Motor neuron (in vitro differentiated cells): ENCODE data around the gene BPIFB3. TPM values are rescaled to one million over a fixed set of nuclear protein-coding genes. Genes with fewer than 3 reads are reported as not detected.

ENCODE experiments used
- ATAC-seq, 8 experiments: fragments of 200-7000 bp; cut with Tn5 transposase; replicated peaks in 6 of 8; 2 replicates each; pipeline ENCODE4 v1.8.0; 2021; ENCODE audit warnings: mild to moderate bottlenecking in 8 of 8, moderate library complexity in 8 of 8
- H3K27ac ChIP-seq, 2 donors: fragments of 250-450 bp; sonication (Bioruptor Pico); 2 replicates each; pipeline ENCODE4 v1.9.0; 2021; ENCODE audit warnings: antibody characterized with exemption in 2 of 2, mild to moderate bottlenecking in 2 of 2, moderate library complexity in 1 of 2
- H3K4me1 ChIP-seq, 2 donors: fragments of 250-450 bp; sonication (Bioruptor Pico); replicated peaks in 1 of 2; 2 replicates each; pipeline ENCODE4 v1.6.1; 2021; ENCODE audit warnings: antibody characterized with exemption in 2 of 2, mild to moderate bottlenecking in 2 of 2, moderate library complexity in 1 of 2
- H3K4me3 ChIP-seq, 5 donors: fragments of 250-450 bp; sonication (Bioruptor Pico); 2 replicates each; pipeline ENCODE4 v1.9.0; 2021; ENCODE audit warnings: antibody characterized with exemption in 5 of 5, mild to moderate bottlenecking in 5 of 5, moderate library complexity in 4 of 5
- WGBS, 10 experiments: fragments of 450-650 bp; shearing (Covaris generic); methylation state at CpG; one replicate each; pipeline ENCODE4 v1.0.0; 2022; 5-methylcytosine and 5-hydroxymethylcytosine counted together
- in situ Hi-C, 9 experiments: fragments of 400-800 bp; cut with MboI; loops; one replicate each; pipeline ENCODE4 v1.15.0; 2021; ENCODE audit warnings: low sequenced_read_pairs in 9 of 9, low pct_unique_long_range_greater_than_20kb in 2 of 9; ENCODE audit not compliant: unreplicated experiment in 9 of 9
- total RNA-seq, 8 experiments: library from RNA; unstranded; fragments of 300-600 nt; gene quantifications; 2 replicates each; pipeline versions ENCODE4 v1.2.3 to v1.2.4, GENCODE V29; 2022

BPIFB3 gene
- total RNA-seq, 8 experiments from 2014 or later, result not detected

- Histone ChIP-seq H3K4me1 (no peaks in the 10 kb centered on the region), H3K4me3 (no peak overlapping the region), H3K27ac (no peak overlapping the region)
- in situ Hi-C loops, result no loop called here
- 13 to 100% (median 40%) methylated on average over 1 to 4 of the region's 6 CpGs; no CpG with 5 or more reads in 4 of the 10 experiments for whole genome bisulfite sequencing, 10 experiments
- peak in 5 of 8 experiments; percentile 20 to 65 (median 28) for ATAC-seq
These were observed 23.1 kb downstream of the BPIFB3 start for GRCh38 chr20:33076662-33077372.

- in situ Hi-C loops, result no loop called here
- WGBS, 10 experiments, result 43 to 86% (median 83%) methylated on average over 1 to 2 of the region's 2 CpGs; no CpG with 5 or more reads in 7 of the 10 experiments
These were observed 25.6 kb downstream of the BPIFB3 start, which contains the start of gene BPIFB4 for GRCh38 chr20:33079259-33079658. Gene BPIFB4 (plus strand): TSS chr20:33079643. CDS start chr20:33081527, 1,884 bp downstream.

GRCh38 chr20:33081411-33082154, 27.9 kb downstream of the BPIFB3 start:
- Histone ChIP-seq H3K27ac (no peak overlapping the region), H3K4me3 (no peak overlapping the region), H3K4me1 (no peaks in the 10 kb centered on the region)
- WGBS, 10 experiments, result 33 to 86% (median 73%) methylated on average over 1 to 4 of the region's 7 CpGs; no CpG with 5 or more reads in 3 of the 10 experiments
- in situ Hi-C loops, result no loop called here
- no peak for ATAC-seq

More at GRCh38 chr20:33079259-33079658, 25.6 kb downstream of the BPIFB3 start, which contains the start of gene BPIFB4:
- H3K4me3 ChIP-seq, result no peak within 1 kb of the TSS
- peak in 2 of 8 experiments; percentile 71 to 87 for ATAC-seq
- no peak within 1 kb of the TSS for H3K27ac ChIP-seq
- no peaks in the 10 kb centered on the region for H3K4me1 ChIP-seq

- H3K4me1 ChIP-seq, result no peaks in the 10 kb centered on the region
- ATAC-seq, result peak in 1 of 8 experiments; percentile 25
- WGBS, 10 experiments, result 0 to 92% (median 37%) methylated on average over 1 to 5 of the region's 6 CpGs; no CpG with 5 or more reads in 3 of the 10 experiments
- no peak overlapping the region for H3K4me3 ChIP-seq
- in situ Hi-C loops, result no loop called here
- H3K27ac ChIP-seq, result no peak overlapping the region
These were observed 28.8 kb downstream of the BPIFB3 start for GRCh38 chr20:33082546-33082945.

- no peak overlapping the region for H3K4me3 ChIP-seq
- no peak overlapping the region for H3K27ac ChIP-seq
- in situ Hi-C loops, result no loop called here
- ATAC-seq, result no peak
- 14 to 90% (median 50%) methylated on average over 1 to 13 of the region's 20 CpGs; no CpG with 5 or more reads in 1 of the 10 experiments for WGBS, 10 experiments
- H3K4me1 ChIP-seq, result no peaks in the 10 kb centered on the region
These were observed 30.0 kb downstream of the BPIFB3 start for GRCh38 chr20:33083544-33084340.

GRCh38 chr20:33084722-33085121, 31.0 kb downstream of the BPIFB3 start:
- Histone ChIP-seq H3K4me3 (no peak overlapping the region), H3K4me1 (no peaks in the 10 kb centered on the region), H3K27ac (no peak overlapping the region)
- in situ Hi-C loops, result no loop called here
- WGBS, 10 experiments, result 20 to 90% methylated on average over 1 to 2 of the region's 15 CpGs; no CpG with 5 or more reads in 8 of the 10 experiments
- no peak for ATAC-seq

- WGBS, 10 experiments, result 54 to 94% (median 75%) methylated on average over 1 to 10 of the region's 14 CpGs; no CpG with 5 or more reads in 2 of the 10 experiments
- H3K4me1 ChIP-seq, result no peaks in the 10 kb centered on the region
- in situ Hi-C loops, result no loop called here
- H3K4me3 ChIP-seq, result no peak overlapping the region
- no peak overlapping the region for H3K27ac ChIP-seq
- no peak for ATAC-seq
These were observed 32.5 kb downstream of the BPIFB3 start for GRCh38 chr20:33086052-33086722.

- Histone ChIP-seq H3K4me1 (no peaks in the 10 kb centered on the region), H3K4me3 (no peak overlapping the region), H3K27ac (no peak overlapping the region)
- WGBS, 10 experiments, result 30 to 83% (median 60%) methylated on average over 1 to 2 of the region's 3 CpGs; no CpG with 5 or more reads in 5 of the 10 experiments
- peak in 1 of 8 experiments; percentile 36 for ATAC-seq
- in situ Hi-C loops, result loop anchor here in 1 of 9 experiments (10.0 kb wide), 1 partner anchor 186 kb away; no protein-coding TSS in a partner anchor
These were observed 37.4 kb downstream of the BPIFB3 start for GRCh38 chr20:33091147-33091546.

- WGBS, 10 experiments, result 61 to 100% (median 75%) methylated on average over 1 to 3 of the region's 3 CpGs; no CpG with 5 or more reads in 3 of the 10 experiments
- in situ Hi-C loops, result loop anchor here in 1 of 9 experiments (10.0 kb wide), 1 partner anchor 187 kb away; no protein-coding TSS in a partner anchor
- no peak for ATAC-seq
- H3K4me3 ChIP-seq, result no peak overlapping the region
- no peaks in the 10 kb centered on the region for H3K4me1 ChIP-seq
- H3K27ac ChIP-seq, result no peak overlapping the region
These were observed 38.0 kb downstream of the BPIFB3 start for GRCh38 chr20:33091693-33092092.

GRCh38 chr20:33092361-33092760, 38.7 kb downstream of the BPIFB3 start:
- 58 to 82% (median 67%) methylated on average over 1 to 3 of the region's 3 CpGs; no CpG with 5 or more reads in 5 of the 10 experiments for WGBS, 10 experiments
- H3K4me3 ChIP-seq, result no peak overlapping the region
- H3K27ac ChIP-seq, result no peak overlapping the region
- in situ Hi-C loops, result loop anchor here in 1 of 9 experiments (10.0 kb wide), 1 partner anchor 188 kb away; no protein-coding TSS in a partner anchor
- no peak for ATAC-seq
- no peaks in the 10 kb centered on the region for H3K4me1 ChIP-seq

- Histone ChIP-seq H3K27ac (no peak overlapping the region), H3K4me1 (no peaks in the 10 kb centered on the region), H3K4me3 (no peak overlapping the region)
- no peak for ATAC-seq
- in situ Hi-C loops, result loop anchor here in 1 of 9 experiments (10.0 kb wide), 1 partner anchor 188 kb away; no protein-coding TSS in a partner anchor
- 14 to 100% (median 40%) methylated on average over 1 of the region's 1 CpG; no CpG with 5 or more reads in 6 of the 10 experiments for WGBS, 10 experiments
These were observed 39.4 kb downstream of the BPIFB3 start for GRCh38 chr20:33093074-33093473.

- H3K27ac ChIP-seq, result no peak overlapping the region
- no peak for ATAC-seq
- no peak overlapping the region for H3K4me3 ChIP-seq
- in situ Hi-C loops, result loop anchor here in 1 of 9 experiments (10.0 kb wide), 1 partner anchor 189 kb away; no protein-coding TSS in a partner anchor
- 11% methylated on average over 1 of the region's 1 CpG; no CpG with 5 or more reads in 9 of the 10 experiments for WGBS, 10 experiments
- H3K4me1 ChIP-seq, result no peaks in the 10 kb centered on the region
These were observed 39.9 kb downstream of the BPIFB3 start for GRCh38 chr20:33093582-33093981.
